Measurements from ENCODE around the gene SHC1.
A peak's percentile ranks its signal among the peaks of the same experiment; 100 is the strongest.

DNA sequence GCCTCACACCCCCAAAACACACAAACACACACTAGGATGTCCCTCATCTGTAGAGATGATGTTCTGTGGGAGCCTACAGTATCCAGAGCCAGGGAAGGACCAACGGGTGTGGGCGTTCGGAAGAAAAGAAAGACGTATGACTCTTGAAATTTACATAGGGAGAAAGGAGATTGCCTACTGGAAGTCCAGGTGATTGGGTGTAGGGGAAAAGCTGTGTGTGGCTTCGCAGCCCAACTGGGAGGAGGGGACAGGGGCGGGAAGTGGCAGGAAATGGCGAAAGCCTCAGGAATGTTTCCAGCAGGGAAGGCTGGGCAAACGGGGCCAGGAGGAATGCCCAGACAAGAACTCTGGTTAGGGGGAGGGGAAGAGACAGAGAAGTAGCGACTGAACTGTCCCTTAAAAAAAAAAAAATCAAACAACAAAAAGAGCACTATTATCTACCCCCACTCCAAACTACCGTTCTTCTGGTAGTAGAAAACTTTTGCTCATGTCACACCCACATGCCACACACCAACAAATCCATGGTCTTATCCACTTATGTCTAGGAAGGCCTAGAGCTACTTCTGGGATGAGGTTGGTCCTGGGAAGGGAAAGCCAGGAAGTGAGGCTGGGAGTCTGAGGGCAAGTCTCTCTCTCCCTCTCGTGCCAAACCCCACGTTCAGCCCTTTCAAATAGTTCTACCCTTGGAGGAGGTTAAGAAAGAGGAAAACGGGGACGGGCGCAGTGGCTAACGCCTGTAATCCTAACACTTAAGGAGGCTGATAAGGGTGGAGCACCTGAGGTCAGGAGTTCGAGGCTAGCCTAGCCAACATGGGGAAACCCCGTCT lies 2.2 kb upstream of the SHC1 start:
- TF ChIP-seq SIN3A (IDR thresholded peaks at IDR 0.05; ENCODE audit: borderline replicate concordance, insufficient read depth, low read length) (no peak; the same call in 1 of the 2 replicates), POLR2AphosphoS5 (IDR thresholded peaks at IDR 0.05; ENCODE audit: low read depth, low read length) (no peak), TAF1 (IDR thresholded peaks at IDR 0.05; ENCODE audit: borderline replicate concordance, insufficient read depth, low read length) (0 out of 2 replicates have a peak, but pooled peaks have one; percentile 20)
- TF ChIP-seq, protein P1, sequence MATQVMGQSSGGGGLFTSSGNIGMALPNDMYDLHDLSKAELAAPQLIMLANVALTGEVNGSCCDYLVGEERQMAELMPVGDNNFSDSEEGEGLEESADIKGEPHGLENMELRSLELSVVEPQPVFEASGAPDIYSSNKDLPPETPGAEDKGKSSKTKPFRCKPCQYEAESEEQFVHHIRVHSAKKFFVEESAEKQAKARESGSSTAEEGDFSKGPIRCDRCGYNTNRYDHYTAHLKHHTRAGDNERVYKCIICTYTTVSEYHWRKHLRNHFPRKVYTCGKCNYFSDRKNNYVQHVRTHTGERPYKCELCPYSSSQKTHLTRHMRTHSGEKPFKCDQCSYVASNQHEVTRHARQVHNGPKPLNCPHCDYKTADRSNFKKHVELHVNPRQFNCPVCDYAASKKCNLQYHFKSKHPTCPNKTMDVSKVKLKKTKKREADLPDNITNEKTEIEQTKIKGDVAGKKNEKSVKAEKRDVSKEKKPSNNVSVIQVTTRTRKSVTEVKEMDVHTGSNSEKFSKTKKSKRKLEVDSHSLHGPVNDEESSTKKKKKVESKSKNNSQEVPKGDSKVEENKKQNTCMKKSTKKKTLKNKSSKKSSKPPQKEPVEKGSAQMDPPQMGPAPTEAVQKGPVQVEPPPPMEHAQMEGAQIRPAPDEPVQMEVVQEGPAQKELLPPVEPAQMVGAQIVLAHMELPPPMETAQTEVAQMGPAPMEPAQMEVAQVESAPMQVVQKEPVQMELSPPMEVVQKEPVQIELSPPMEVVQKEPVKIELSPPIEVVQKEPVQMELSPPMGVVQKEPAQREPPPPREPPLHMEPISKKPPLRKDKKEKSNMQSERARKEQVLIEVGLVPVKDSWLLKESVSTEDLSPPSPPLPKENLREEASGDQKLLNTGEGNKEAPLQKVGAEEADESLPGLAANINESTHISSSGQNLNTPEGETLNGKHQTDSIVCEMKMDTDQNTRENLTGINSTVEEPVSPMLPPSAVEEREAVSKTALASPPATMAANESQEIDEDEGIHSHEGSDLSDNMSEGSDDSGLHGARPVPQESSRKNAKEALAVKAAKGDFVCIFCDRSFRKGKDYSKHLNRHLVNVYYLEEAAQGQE (IDR thresholded peaks at IDR 0.05; ENCODE audit: insufficient read depth in 1 of 2, low read depth in 2 of 2, low read length in 2 of 2) = no peak
